Heart left ventricle (tissue), 16 donors: Measurements from ENCODE around the gene RAD51B. TPM values are rescaled to one million over a fixed set of nuclear protein-coding genes. Genes with fewer than 3 reads are reported as not detected.
A peak's percentile ranks its signal among the peaks of the same experiment; 100 is the strongest.

ENCODE experiments used
- ATAC-seq, 4 donors: fragments of 200-7000 bp; cut with Tn5 transposase; one replicate each; pipeline ENCODE4 v1.9.1; 2020 to 2022; ENCODE audit warnings: moderate library complexity in 4 of 4, mild to moderate bottlenecking in 3 of 4, moderate number of reproducible peaks in 1 of 4
- DNase-seq, 5 donors: peaks; one replicate each; pipeline ENCODE4 v3.0.0-alpha.2; 2020
- H3K27ac ChIP-seq, 12 donors: fragments of 200-600 bp; sonication (generic) in 4 of 12; one replicate each; pipeline versions ENCODE4 v1.5.0 to v1.8.0; 2016 to 2022; ENCODE audit warnings: mild to moderate bottlenecking in 2 of 12
- H3K27me3 ChIP-seq, 9 donors: fragments of 200-600 bp; sonication (generic) in 2 of 9; one replicate each; pipeline versions ENCODE4 v1.5.1 to v1.8.0; 2016 to 2022; ENCODE audit warnings: mild to moderate bottlenecking in 3 of 9
- H3K36me3 ChIP-seq, 9 donors: fragments of 200-600 bp; sonication (generic) in 2 of 9; one replicate each; pipeline versions ENCODE4 v1.5.0 to v1.8.0; 2018 to 2022; ENCODE audit warnings: mild to moderate bottlenecking in 2 of 9
- H3K4me1 ChIP-seq, 12 donors: fragments of 200-600 bp; sonication (generic) in 4 of 12; one replicate each; pipeline versions ENCODE4 v1.5.0 to v1.8.0; 2016 to 2022; ENCODE audit warnings: mild to moderate bottlenecking in 3 of 12
- H3K4me3 ChIP-seq, 12 donors: fragments of 200-600 bp; sonication (generic) in 4 of 12; one replicate each; pipeline versions ENCODE4 v1.5.0 to v1.8.0; 2017 to 2022; ENCODE audit warnings: mild to moderate bottlenecking in 9 of 12, moderate library complexity in 4 of 12
- H3K9me3 ChIP-seq, 12 donors: fragments of 200-600 bp; sonication (generic) in 4 of 12; one replicate each; pipeline versions ENCODE4 v1.5.0 to v1.8.0; 2016 to 2022; ENCODE audit warnings: mild to moderate bottlenecking in 1 of 12
- CTCF ChIP-seq, 12 donors: fragments of 200-600 bp; sonication (generic) in 4 of 12; IDR thresholded peaks; one replicate each; pipeline versions ENCODE4 v1.5.0 to v1.8.0; 2018 to 2022; ENCODE audit warnings: antibody characterized with exemption in 12 of 12, mild to moderate bottlenecking in 5 of 12
- POLR2A ChIP-seq, 2 donors: fragments of 450-650 bp; IDR thresholded peaks; one replicate each; pipeline ENCODE4 v1.6.1; 2017; ENCODE audit warnings: antibody characterized with exemption in 2 of 2, mild to moderate bottlenecking in 2 of 2, moderate library complexity in 2 of 2
- WGBS, 4 donors: extraction: QIAGEN DNeasy Blood & Tissue Kit in 2 of 4; methylation state at CpG; one replicate each; pipeline versions ENCODE4 v1.1.5 to v1.1.7; 2013 to 2018; 5-methylcytosine and 5-hydroxymethylcytosine counted together
- intact Hi-C, 10 donors: fragments of 100-400 bp; cut with DNase I; formaldehyde crosslinking; loops; one replicate each; pipeline versions ENCODE4 v1.11.1 to v1.14.2; 2022
- polyA plus RNA-seq, 2 donors: library from polyadenylated mRNA; stranded (reverse); fragments of 200-250 nt; gene quantifications; one replicate each; pipeline ENCODE4 v1.2.3, GENCODE V29; 2013
- total RNA-seq, 9 donors: library from RNA; depleted of rRNA in 2 of 9; stranded (reverse); fragments of >200 nt in 2 of 9; fragmentation: NEBNext Ultra II Directional in 3 of 9; extraction: Animal tissue kit (Norgen Biotek cat#: 25700) in 3 of 9; gene quantifications; one replicate each; pipeline versions ENCODE4 v1.1.0 to v1.2.4, GENCODE V29; 2016 to 2023
- donor health status: ischemic (EF 13 %, LVEDD 7.1; RV severe dilation, severe dysfunction).
- donor health status: healthy with polysubstance abuse.
- donor health status: DM: no; HTN: yes; CAD: no.
- donor health status: DM: no; HTN: no; CAD: no.
- donor health status: ischemic (EF 25% LVEDD 6.9; RV normal size, moderate dysfunction).
- donor health status: ischemic (EF 25% LVEDD 5.7; RV mildly dilated, moderate dysfunction).
- donor health status: healthy.
- donor health status: DM: yes; HTN: yes; CAD: no.
- donor health status: ischemic (EF 35%, LVEDD 5.7; RV mildly dilated, moderate dysfunction).
- donor health status: nonischemic (EF 11% LVEDD 7.7; RV severe dilation, severe dysfunction).
- donor health status: DM: yes; HTN: yes; CAD: no.
- donor health status: PGD.
- donor health status: ischemic (EF 29% LVEDD 5.4; RV normal size, mild dysfunction).
- donor health status: nonischemic (EF 23%, LVEDD 6.1; RV moderate dilation, normal function).

The RAD51B gene
- total and polyA plus RNA-seq, 11 donors: 1.3 to 11.3 (median 3.2) TPM

GRCh38 chr14:68574906-68575305 lies 755.3 kb downstream of the RAD51B start:
- no peaks in the 10 kb centered on the region for H3K27me3 ChIP-seq
- WGBS, 4 donors: 60 to 75% (median 67%) methylated on average over 3 of the region's 3 CpGs
- H3K36me3 ChIP-seq: no peaks in the 10 kb centered on the region
- DNase-seq: no peak
- H3K27ac ChIP-seq: peak overlapping the region in 1 of 12 donors; percentile 89
- no peak for TF ChIP-seq POLR2A (IDR thresholded peaks at IDR 0.05)
- TF ChIP-seq CTCF (IDR thresholded peaks at IDR 0.05): no peak
- H3K4me3 ChIP-seq: no peak overlapping the region
- intact Hi-C loops: no loop called here
- H3K4me1 ChIP-seq: peaks cover 3 to 46% (median 14%) of the 10 kb centered on the region in 12 donors
- ATAC-seq: no peak
- peaks cover 0 to 6% (median 0%) of the 10 kb centered on the region in 12 donors for H3K9me3 ChIP-seq

GRCh38 chr14:68575426-68575825 lies 755.8 kb downstream of the RAD51B start:
- Histone ChIP-seq H3K4me3 (no peak overlapping the region), H3K4me1 (peaks cover 0 to 45% (median 9%) of the 10 kb centered on the region in 12 donors), H3K27me3 (no peaks in the 10 kb centered on the region), H3K27ac (peak overlapping the region in 1 of 12 donors; percentile 89), H3K9me3 (peaks cover 0 to 6% (median 0%) of the 10 kb centered on the region in 12 donors), H3K36me3 (no peaks in the 10 kb centered on the region)
- no peak for DNase-seq
- intact Hi-C loops: no loop called here
- ATAC-seq: no peak
- 78 to 98% (median 95%) methylated on average over 4 of the region's 4 CpGs for WGBS, 4 donors
- TF ChIP-seq CTCF (IDR thresholded peaks at IDR 0.05) (no peak), POLR2A (IDR thresholded peaks at IDR 0.05) (no peak)

- intact Hi-C loops: no loop called here
- no peak overlapping the region for H3K4me3 ChIP-seq
- H3K9me3 ChIP-seq: peaks cover 0 to 5% (median 0%) of the 10 kb centered on the region in 12 donors
- no peak for TF ChIP-seq CTCF (IDR thresholded peaks at IDR 0.05)
- TF ChIP-seq POLR2A (IDR thresholded peaks at IDR 0.05): no peak
- DNase-seq (no peak), ATAC-seq (no peak)
- H3K27me3 ChIP-seq: no peaks in the 10 kb centered on the region
- no peaks in the 10 kb centered on the region for H3K36me3 ChIP-seq
- 74 to 82% (median 78%) methylated on average over 2 of the region's 2 CpGs for WGBS, 4 donors
- peak overlapping the region in 1 of 12 donors; percentile 89 for H3K27ac ChIP-seq
- peaks cover 0 to 47% (median 8%) of the 10 kb centered on the region in 12 donors for H3K4me1 ChIP-seq
These were observed 756.5 kb downstream of the RAD51B start for GRCh38 chr14:68576031-68576430.

GRCh38 chr14:68576496-68577244 lies 757.1 kb downstream of the RAD51B start:
- H3K4me1 ChIP-seq: peaks cover 0 to 47% (median 8%) of the 10 kb centered on the region in 12 donors
- ATAC-seq: no peak

More at GRCh38 chr14:68576496-68577244, 757.1 kb downstream of the RAD51B start:
- Histone ChIP-seq H3K36me3 (no peaks in the 10 kb centered on the region), H3K4me3 (no peak overlapping the region), H3K27me3 (no peaks in the 10 kb centered on the region), H3K9me3 (peaks cover 0 to 3% (median 0%) of the 10 kb centered on the region in 12 donors), H3K27ac (peak overlapping the region in 4 of 12 donors; percentile 22 to 89 (median 48))
- 93 to 97% (median 94%) methylated on average over 4 of the region's 4 CpGs for WGBS, 4 donors
- intact Hi-C loops: no loop called here
- no peak for DNase-seq
- TF ChIP-seq CTCF (IDR thresholded peaks at IDR 0.05): no peak
- no peak for TF ChIP-seq POLR2A (IDR thresholded peaks at IDR 0.05)
